NCI-H1105 treated with DMSO at 0.1 percent for 48 hours (cell line): ENCODE results near the gene ZPBP2.
"Not testable (repeated sequence)": the region's sequence is repeated elsewhere in the genome, so short reads cannot be mapped to it uniquely, and the experiment has no call there.

ENCODE experiments used
- DNase-seq: peaks from one replicate; lab custom pipeline; 2025; lab: John Stamatoyannopoulos, UW

Gene ZPBP2

DNA sequence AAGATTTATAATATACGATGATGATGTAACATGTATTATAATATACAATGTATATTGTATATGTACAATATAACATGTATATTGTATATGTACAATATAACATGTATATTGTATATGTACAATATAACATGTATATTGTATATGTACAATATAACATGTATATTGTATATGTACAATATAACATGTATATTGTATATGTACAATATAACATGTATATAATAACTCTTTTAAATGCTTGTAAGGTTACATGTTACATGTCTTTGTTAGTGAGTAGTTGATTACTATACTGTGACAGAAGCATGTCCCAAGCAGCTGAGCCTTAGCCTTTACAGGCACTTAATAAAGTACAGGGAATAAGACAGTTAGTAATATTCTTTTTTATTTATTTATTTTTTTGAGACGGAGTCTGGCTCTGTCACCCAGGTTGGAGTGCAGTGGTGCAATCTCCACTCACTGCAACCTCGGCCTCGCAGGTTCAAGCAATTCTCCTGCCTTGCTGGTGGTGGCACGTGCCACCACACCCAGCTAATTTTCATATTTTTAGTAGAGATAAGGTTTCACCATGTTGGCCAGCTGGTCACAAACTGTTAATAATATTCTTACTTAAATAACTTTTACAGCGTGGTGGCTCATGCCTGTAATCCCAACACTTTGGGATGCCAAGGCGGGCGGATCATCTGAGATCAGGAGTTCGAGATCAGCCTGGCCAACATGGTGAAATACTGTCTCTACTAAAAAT lies 11.9 kb upstream of the ZPBP2 start:
- DNase-seq: not testable (repeated sequence)

DNA sequence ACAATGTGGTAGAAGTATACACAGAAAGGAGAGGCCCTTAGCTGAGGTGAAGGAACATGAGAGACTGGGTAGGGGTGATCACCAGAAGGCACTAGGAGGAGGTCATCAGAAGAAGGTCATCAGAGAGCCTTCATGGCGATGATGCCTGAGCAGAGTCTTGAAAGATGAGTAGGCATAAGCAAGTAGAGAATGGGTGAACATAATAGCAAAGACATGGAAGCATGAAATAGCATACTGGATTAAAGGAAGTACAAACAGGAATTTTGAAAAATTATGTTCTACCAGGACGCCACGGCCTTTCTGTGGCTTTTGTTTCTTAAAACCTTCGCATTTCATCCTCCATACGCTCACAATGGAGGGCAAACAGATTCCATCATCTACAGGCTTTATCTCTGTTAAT lies 6.8 kb upstream of the ZPBP2 start:
- DNase-seq: no peak

DNA sequence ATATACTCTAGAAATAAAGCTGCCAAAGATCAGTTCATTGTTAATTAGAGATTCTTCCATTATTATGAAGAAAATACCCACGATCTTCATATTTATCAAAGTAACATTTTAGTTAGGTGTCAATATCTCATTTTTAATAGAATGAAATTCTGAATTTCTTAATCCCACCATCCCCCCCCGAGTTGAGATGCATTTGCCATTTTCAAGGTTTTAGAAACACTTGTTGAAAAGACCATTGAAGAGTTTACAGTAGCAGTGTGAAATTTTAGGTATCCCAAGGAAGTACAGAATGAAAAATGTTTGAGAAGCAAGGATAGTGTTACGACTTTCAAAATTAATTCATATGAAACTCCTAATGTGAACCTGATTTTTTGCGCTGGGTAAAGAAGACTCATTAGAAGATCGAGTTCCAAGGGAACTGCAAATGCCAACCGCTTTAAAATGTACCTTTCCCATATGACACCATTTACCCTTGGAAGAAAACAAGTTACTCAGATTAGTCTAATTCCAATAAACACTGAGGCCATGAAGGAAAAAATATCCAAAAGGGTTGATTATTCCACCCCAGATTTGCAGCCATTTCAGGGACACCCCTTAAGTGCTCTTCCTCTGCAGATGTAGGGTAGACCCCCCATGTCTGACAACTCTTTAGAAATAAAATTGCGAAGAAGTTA lies 4.6 kb upstream of the ZPBP2 start:
- DNase-seq: no peak

DNA sequence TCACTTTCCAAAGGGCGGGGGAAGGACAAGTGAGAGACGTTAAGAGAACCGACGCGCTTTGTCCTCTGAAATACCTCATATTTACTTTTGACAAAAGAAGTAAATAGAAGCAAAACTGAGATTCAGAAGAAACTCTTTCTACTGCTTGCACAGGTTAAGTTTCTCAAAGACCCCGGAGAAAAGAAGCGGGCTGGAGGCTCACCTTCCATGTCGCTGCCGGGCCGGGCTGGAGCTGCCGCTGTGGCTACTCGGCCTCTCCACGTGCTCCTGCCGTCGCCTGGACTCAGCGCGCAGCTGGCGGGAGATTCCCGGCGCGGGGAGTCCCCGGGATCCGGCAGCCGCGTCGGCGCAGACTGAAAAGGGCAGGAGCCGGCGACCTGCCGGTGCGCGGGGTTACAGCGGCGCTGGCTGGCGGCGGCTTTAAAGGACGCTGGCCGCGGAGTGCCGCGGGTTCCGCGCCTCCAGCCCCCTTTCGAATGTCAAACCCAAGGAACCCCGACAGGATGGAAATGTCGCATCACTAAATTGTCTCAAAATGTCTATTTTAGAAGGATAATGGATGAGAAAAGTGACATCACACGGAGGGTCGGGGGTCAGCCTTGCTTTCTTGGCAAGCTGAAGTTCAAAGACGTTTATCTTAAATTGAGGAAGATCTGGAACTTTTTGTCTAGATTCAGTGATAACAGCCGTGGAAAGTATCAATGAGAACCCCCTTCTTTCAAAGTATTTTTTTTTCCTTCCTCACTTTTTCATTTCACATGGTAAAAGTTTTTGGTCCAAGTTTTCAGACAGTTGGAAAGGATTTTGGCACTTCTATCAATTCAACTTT lies 3.9 kb upstream of the ZPBP2 start, which contains the start of gene IKZF3:
Gene IKZF3 (minus strand): TSS at position 395 of the 829 bp plus-strand sequence. CDS start 186 bp downstream, at position 209.
- DNase-seq: peak; percentile 1

DNA sequence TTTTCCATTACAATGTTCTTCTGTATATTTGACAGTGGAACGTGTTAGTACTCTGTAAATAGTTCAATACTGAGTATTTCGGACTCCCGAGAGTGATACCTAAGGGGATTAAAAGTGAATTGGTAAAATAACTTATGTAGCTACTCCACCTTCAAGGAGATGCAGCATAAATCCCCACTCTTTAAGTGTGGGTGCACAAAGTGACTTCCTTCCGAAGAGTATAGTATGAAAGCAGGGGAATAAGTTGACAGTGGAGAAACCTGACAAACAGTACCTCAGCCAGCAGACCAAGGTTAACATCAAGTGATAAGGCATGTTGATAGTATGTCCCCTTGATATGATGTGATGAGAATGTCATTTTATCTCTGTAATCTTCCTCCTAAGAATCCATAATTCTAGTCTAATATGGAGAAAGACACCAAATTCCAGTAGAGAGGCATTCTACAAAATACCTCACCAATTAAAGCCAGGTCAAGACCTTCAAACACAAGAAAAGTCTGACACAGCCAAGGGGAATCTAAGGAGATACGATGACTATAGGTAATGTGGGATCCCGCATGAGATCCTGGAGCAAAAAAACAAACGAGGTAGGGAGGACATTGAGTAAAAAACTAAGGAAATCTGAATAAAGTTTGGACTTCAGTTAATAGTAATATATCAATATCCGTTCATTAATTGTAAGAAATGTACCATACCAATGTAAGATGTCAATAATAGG lies 1.8 kb upstream of the ZPBP2 start:
- no peak for DNase-seq

DNA sequence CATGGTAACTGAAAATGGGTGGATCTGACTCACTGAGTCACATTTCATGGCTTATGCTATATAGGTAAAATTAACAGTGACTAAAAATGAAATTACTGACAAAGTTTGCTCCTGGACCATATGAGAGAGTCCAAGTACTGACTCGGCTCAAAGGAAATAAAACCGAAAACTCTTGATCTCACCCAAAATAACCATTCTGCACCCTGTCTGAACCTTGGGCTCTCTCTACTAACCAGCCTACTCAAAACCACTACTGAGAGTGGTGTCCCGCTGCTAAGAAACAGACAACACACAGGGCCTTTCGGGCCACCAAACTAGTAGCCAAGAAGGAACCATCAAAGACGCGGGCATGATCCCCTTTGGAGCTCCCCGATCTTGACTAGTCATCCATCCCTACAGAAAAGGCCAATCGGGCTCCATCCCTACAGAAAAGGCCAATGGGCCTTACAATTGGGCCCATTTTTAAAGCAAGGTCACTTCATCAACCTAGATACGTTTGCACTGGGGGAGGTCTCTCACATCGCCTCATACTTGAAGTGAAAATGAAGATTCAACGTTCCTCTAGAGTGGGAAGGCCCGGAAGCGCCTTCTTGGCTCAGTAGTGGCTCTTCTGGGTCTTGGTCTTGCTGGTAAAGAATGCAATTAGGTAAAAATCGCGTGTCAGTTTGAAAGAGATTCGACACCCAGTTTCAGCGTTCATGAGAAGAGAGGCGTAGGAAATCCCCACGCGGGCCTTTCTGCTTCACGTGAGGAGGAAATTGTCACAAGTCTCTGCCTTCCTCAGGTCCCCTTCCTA lies 720 bp upstream of the ZPBP2 start:
- no peak for DNase-seq

DNA sequence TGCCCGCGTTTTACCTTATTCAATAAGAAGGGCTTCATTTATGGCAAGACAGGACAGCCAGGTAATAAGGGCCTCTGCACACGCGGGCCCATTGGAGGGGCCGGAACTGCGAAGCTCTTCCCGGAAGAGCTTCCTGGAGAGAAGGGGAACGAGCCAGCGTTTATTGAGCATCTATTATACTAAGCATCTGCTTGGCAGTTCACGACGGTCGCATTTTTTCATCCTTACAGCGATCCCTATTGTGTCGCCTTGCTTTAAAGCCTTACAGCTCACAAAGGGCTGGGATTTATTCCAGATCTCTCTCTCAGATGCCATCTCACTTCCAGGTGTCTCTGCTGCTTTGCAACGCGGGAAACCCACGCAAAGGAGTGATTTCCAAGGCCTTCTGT lies 546 bp downstream of the ZPBP2 start:
- DNase-seq: no peak

DNA sequence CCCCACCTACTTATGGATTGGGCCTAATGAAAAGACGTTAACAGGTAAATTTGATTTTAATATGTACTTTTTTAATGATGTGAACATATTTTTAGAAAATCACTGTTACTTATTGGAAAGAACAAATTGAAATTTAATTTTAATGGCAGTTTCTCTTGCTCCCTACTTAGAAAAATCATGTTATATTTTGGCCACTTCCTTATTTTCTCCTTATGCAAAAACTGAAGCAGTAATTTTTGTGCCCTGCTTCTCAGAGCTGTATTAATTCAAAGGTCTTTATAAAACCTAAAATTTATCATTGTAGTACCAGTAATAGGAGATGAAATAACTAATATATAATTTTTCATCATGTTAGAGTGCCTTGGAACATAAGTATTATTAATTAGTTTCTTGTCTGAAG lies 2.8 kb downstream of the ZPBP2 start:
- DNase-seq: no peak

DNA sequence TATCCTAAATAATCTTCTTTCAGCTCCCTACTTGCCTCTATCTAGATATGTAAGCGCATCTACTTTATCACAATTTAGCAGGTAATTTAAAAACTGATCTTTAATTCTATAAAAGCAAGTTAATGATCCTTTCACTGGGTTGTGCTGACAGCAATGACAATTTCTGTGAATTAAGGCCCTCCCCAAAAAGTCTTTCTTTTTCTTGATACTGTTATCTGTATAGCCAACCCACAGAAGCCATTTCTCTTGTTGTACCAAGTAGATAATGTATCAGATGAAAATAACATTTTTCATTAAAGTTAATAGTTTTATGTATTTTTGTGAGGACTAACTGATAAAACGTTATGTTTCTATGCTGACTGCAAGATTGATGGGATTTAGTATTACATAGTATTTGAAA lies 3.8 kb downstream of the ZPBP2 start:
- no peak for DNase-seq

DNA sequence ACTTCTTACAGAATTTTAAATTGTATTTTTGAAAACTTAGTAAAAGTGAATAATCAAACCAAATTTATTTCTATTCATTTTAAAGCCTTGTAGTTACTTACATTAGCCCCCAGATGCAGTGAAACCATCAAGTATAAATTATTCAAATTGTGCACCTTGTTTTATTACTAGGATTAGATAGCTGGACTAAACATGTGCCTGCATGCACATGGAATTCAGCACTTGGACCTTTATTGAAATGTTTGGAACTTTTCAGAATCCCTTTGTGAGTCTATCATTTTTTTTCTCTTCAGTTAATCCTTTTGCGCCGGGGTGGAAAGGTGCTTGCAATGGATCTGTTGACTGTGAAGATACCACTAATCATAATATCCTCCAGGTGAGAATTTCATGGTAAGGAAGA lies 4.7 kb downstream of the ZPBP2 start:
- DNase-seq: peak; percentile 29

DNA sequence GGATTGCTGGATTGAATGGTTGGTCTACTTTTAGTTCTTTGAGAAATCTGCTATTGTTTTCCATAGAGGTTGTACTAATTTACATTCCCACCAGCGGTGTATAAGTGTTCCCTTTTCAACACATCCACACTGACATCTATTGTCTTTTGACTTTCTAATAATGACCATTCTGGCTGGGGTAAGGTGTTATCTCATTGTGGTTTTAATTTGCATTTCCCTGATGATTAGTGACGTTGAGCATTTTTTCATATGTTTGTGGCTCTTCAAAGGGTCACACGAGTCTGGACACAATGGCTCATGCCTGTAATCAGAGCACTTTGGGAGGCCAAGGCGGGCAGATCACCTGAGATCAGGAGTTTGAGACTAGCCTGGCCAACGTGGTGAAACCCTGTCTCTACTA lies 18.1 kb downstream of the ZPBP2 start:
- DNase-seq: not testable (repeated sequence)

DNA sequence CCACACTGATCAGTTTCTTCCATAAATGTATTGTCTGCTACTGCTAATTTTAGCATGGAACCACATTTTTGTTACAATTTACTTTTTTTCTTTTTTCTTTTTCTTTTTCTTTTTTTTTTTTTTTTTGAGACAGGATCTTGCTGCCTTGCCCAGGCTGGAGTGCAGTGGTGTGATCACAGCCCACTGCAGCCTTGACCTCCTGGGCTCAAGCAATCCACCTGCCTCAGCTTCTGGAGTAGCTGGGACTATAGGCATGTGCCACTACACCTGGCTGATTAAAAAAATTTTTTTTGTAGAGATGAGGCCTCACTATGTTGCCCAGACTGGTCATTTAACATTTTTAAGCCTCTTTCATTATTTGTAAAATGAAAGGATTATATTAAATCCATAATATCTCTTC lies 19.1 kb downstream of the ZPBP2 start:
- DNase-seq: no peak

DNA sequence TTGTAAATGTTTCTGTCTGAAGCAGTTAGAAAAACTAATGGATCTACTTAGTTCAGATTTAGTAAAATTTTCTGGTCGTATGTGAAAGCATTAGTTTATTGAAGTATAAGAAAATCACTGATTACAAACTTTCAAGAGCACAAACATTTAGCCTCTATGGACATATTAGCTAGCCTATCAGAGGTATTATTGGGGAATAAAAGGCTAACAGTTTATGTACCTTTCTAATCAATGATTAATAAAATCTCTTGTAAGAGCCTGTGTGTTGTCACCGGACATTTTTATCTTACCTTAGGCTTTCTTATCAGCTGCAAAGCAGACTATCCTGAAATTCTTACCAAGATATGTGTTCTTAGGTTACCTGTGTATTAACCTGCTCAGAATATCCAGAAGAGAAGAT lies 21.2 kb downstream of the ZPBP2 start:
- no peak for DNase-seq

DNA sequence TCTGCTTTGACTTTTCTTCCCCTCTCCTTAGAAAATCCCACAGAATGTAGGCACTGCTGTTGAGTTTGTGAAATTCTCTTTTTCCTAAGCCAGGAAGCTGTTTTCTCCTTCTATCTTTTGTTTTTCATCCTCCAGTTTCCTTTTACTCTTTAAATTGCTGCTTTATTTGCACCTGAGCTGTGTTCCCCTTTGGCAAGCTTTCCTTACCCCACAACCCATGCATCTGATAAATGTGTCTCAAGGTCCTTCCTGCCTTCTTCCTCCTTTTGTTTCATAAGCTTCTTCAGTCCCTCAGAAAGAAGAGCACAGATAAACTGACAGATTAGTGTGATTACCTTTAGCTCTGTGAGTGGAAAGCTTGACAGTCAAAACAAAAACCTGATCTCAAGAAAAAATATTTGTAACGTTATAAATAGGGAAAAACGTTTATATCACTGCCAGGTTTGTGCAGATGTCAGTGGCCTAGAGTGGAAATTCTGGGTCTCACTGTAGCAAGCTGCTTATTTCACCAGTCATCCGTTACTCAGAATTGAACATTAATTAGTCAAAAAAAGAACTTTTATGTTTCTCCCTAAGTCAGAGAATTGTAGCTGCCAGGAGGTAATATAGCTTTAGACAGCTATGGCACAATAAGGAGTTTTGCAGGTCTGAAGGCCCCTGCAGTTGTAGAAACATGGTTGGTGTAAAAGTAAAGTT lies 26.8 kb downstream of the ZPBP2 start:
- DNase-seq: no peak

DNA sequence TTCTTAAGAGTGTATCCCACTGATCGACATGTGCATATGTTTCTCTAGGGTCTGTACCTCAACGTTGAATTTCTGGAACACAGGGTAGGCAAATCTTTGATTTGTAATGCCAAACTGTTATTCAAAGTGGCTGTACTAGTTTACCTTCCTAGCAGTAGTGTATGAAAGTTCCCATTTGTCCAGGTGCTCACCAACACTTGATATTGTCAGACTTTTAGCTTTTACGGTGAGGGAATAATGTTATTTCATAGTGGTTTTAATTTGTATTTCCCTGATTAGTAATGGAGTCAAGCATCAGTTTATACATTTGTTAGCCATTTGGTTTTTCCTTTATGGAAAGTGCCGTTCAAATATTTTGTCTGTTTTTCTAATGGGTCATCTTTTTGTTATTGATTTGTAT lies 30.1 kb downstream of the ZPBP2 start:
- DNase-seq: no peak

DNA sequence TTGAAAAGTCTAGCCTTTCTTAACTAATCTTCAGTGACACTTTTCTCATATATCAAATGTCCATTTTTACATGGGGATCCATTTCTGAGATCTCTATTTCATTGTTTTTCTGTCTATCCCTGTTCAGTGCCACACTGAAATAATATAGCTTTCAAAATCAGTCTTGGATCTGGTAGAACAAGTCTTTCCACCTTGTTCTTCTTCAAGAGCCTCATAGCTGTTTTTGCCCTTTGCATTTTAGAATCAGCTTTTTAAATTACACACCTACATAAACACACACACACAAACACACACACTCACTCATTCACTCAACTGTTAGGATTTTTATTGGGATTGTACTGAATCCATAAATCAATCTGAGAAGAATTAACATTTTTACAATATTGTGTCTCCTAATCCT lies 31.2 kb downstream of the ZPBP2 start:
- no peak for DNase-seq

DNA sequence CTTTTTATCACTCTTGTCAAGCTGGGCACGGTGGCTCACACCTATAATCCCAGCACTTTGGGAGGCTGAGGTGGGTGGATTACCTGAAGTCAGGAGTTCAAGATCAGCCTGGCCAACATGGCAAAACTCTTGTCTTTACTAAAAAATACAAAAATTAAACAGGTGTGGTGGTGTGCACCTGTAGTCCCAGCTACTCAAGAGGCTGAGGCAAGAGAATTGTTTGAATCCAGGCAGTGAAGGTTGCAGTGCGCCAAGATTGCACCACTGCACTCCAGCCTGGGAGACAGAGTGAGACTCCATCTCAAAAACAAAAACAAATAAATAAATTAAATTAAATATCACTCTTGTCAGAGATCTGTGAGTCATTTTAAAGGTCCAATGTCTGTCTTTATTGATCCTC lies 34.0 kb downstream of the ZPBP2 start:
- DNase-seq: not testable (repeated sequence)

DNA sequence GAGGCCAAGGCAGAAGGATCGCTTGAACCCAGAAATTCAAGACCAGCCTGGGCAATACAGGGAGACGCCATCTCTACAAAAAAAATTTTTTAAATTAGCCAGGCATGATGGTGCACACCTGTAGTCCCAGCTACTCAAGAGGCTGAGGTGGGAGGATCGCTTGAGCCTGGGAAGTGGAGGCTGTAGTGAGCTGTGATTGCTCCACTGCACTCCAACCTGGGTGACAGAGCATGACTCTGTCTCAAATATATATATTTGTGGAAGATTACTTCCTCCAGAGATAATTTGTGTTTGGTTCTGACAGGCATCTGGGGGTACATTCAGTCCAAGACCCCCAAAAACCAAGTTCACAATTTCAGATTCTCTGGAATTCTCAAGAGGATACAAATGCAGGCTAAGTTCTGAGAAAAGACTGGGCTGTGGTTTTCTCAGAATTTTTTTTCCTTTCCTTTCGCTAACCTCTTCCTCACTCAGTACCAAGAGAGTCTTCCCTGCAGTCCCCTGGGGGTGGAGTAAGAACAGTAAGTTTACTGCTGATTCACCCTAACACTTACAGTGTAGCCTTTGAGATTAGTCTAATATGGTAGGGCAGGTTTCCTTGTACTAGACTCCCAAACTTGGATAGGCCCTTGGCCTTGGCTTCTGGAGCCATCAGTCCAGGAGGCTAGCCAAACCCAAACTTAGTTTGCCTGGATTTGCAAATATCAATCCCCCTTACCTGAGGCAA lies 35.3 kb downstream of the ZPBP2 start:
- DNase-seq: no peak

DNA sequence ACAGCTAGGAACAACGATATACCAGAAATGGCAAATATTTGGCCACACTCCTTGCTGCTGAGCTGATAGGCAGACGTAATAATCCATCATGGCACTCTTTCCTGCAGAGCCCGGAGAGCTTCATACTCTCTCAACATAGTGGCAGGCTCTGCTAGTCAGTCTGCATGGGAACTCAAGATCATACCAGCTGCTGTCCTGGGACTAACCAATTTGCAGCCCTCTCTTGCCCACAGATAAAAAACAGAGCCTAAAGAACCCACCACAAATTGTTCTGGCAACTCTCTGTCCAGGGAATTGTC lies 36.9 kb downstream of the ZPBP2 start:
- no peak for DNase-seq

DNA sequence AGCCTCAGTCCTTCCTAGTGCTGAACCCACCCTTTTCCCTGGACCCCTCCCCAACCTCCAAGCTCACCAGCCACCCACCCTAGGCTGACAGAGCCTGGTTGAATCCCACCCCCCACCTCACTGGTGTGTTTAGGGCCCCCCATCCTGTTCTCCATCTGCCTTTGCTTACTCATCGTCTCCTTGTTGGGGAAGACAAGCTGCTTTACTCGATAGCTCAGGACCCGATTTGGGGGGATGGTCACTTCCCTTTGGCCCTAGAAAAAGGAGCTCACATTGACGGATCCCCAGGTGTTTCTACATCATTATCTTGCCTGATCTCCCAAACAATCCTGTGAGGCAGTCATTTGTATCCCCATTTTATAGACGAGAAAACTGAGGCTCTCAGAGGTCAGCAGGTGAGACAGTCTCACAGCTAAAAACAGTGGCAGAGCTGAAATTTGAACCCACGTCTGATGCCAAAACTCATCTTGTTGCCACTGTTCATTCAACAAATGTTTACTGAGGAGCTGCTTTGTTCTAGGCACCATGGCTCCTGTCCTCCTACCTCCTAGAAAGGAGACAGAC lies 40.9 kb downstream of the ZPBP2 start:
- DNase-seq: no peak
